NCI-H82 treated with DMSO at 0.1 percent for 48 hours (cell line): ENCODE measurements around the gene OPCML.
A peak's percentile ranks its signal among the peaks of the same experiment; 100 is the strongest.
"Not testable (repeated sequence)": the region's sequence is repeated elsewhere in the genome, so short reads cannot be mapped to it uniquely, and the experiment has no call there.

Experiments used
- DNase-seq: peaks from one replicate; lab custom pipeline; 2025; ENCODE audit not compliant: unreplicated experiment; lab: John Stamatoyannopoulos, UW

OPCML gene

DNA sequence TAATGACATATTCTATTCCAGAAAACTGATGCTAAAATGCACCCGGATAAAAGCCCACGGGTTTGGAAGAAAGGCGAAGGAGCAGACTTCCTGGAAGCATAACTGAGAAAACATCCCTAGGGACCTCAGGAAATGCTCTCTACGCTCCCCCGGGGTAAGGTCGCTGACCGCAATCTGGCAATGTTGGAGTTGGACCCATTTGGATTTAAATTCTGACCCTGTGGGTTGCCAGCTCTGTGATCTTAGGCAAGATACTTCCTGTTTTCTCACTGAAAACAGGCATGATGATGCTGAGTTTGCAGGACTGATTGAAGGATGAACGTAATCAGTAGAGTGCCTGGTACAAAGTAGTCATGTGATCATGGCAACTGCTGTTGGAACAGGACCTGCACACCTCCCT is 1107.9 kb downstream of the OPCML start:
- DNase-seq = no peak

DNA sequence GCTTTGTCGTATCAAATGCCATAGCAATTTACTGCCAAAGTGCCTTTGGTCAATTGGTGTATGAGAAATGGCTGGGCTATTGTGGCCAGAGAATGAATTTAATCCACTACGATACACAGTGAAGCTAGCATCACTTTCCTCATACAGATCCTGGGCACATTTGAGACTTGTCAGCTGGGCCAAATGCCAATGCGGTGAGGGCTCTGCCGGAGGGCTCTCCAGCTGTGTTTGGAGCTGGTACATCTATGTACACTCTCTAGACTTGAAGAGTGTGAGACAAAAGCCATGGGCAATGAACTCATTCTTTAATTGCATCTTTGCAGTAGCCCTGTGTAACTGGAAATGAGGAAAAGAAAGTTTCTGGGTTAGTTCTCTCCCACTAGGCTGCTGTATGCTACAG is 1109.0 kb downstream of the OPCML start:
- DNase-seq = no peak

DNA sequence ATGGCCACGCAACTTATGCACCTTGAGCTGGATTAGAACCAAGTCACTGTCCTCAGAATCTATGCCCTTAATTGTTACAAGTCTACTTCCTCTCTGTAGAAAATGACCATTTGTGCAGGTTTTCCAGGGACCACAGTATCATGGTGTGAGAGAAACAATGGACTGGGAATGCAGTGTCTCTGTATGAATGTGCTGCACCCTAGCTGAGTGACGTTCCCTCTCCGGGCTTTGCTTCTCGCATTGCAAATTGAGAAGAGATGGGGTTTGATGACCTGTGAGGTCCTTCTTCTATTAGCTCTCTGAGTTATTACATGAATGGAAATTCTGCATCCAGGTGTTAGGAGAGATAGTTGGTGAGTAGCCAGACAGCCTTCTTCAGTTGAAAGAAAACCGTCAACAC is 1109.6 kb downstream of the OPCML start:
- no peak for DNase-seq

DNA sequence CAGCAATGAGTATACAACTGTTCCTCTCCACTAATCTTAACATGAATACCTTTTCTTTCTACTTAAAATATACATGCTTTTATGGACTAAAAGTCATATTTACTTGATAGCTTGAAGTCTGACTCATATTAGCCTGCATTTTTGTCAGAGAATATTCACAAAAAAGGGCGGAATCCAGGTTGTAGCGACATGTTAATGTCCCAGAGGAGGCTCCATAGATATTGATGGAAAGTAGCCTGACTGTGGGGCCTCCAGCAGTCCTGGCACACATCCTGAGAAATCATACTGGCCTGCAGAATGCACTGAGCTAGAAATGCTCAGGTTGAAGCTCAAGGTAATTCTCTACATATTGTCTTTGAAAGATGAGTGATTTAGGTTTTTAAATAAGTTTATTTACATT is 1110.7 kb downstream of the OPCML start:
- DNase-seq = no peak

DNA sequence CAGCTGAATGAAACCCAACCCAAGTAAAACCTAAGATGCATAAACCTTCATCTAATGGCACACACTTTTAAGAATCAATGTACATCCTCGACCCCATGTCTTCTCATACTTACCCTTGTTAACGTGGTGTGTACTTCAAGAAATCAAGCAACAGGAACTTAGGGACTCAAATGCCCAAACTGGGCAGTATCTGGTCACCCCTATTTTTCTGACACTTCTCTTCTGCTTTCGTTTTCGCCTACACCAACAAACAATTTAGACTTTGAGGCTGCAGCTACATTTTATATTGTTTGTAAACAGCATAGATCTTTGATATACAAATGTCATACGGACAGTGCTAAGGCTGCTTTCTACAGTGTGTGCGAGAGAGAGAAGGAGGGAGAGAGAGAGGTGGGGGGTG is 1117.8 kb downstream of the OPCML start:
- no peak for DNase-seq

DNA sequence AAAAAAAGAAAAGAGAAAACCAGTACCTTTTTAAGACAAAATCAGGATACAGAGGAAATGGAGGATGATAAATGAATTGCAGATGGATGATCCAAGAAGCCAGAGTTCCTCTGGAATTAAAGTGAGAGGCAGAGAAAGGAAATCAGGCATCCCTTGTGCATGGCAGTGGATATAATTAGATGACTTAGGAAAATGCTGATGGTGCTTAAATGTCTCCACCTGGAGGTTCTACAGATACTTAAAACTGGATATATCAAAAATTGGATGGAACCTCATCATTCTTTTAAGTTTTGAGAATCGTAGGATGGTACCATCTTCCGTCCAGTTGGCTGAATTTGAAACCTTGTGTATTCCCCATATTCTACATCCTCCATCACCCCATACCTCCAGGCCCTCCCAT is 1121.9 kb downstream of the OPCML start:
- no peak for DNase-seq

DNA sequence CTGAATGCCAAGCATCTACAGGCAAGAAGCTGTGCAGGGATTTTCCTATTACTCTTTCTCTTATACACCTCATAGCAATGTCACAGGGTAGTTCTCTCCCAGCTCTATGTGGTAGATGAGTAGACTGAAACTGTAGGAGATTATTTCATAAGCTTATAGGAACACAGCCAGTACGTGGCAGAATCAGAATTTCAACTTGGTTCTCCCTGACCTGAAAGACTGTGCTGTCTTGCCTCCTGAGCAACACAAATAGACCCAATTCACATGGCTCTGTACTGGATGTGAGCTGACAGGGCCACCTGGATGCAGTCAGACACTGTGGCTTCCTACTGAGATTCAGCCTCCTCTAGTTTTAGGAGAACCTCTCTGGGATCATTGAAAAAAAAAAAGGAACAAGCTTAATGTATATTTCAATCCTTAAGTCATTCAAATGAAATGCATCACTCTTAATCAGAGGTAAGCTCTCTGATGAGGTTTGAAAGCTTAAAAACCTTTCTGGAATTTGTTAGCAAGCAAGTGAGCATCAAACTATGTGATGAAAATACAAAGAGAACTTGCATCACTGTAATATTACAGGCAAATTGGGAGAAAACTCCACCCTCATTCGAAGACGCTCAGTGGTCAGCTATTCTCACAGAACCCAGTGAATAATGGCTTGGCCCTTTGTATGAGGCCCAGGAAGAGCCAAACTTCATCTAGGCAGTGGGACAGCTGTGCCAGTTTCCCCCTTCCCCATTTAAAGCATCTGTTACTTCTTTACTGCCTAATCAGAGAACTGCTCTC is 1122.5 kb downstream of the OPCML start:
- no peak for DNase-seq

DNA sequence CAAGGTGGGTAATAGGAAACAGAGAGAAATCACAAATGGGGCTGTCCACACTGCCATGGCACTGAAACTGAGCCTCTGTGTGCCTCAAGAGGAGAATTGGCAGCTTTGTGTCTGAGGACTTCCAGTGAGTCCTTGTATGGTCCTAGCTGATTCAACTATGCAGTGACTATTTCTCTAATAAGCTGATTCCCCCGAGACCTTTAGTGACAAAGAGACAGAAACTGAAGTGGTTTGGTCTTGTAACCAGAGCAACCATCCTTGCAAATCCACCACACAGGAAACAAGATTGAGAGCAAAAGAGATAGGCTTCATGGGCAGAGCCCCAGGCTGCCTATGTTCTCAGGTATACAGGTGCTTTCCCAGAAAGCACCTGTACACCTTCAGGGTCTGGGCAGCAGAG is 1123.4 kb downstream of the OPCML start:
- no peak for DNase-seq

DNA sequence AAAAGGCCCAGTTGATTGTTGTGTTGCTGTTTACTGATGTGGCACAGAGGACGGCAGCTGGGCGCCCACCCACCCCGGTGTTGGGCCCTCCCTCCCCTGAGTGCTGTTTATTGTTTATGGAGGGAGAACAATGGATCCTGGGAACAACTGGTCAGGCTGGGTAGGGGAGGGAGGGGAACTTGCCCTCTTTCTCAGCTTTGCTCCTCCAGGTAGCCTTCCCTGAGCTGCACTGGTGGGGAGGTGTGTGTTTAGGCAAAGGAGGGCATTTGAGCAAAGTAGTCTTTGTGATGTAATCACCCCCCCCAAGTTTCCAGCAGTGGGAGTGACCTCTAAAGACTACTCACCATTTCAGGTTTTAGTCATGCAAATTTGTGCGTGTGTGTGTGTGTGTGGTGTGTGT is 1126.6 kb downstream of the OPCML start:
- no peak for DNase-seq

DNA sequence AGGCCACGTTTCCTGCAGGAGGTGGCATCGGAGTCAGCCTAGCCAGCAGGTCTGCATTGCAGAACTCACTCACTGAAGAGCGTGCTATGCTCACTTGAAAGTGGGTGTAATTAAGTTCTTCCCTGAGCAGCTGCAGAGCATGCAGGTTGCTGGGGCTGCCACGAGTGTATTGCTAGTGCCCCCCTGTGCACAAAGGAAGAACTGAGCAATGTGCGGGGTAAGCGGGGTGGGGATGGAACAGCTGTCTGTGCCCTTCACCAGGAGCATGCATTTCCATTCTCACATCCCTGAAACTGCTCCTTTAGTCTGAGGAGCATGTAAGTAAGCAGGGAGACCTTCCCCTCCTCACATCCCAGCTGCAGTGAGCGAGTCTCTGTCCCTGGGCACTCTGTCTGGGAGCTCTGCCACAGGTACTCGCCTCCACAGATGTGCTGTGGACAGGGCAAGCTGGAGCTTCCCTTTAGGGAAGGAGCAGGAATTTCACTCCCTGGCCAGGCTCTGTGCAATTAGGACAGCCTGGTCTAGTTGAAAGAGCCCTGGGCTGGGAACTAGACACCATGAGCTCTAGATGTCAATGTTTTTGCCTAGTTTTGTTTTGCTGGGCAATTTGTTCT is 1130.1 kb downstream of the OPCML start:
- DNase-seq = peak; percentile 8

DNA sequence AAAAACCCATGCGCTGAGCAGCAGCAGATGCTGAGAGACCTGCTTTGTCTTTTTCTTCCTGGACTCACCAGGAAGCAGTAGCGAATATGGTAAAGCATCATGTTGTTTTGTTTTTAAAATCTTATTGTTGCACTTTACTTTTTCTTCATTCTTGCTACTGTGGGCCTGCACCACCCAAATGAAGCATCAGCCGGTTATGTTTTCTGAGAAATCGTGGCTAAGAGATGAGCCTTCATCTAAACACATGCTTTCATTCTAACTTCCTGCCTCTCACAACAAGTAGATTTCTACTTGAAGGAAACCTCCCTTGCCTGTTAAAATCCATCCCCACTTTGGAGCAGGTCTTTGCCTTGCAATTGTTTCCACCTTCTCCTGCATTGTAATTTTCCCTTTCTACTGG is 1136.0 kb downstream of the OPCML start:
- no peak for DNase-seq

DNA sequence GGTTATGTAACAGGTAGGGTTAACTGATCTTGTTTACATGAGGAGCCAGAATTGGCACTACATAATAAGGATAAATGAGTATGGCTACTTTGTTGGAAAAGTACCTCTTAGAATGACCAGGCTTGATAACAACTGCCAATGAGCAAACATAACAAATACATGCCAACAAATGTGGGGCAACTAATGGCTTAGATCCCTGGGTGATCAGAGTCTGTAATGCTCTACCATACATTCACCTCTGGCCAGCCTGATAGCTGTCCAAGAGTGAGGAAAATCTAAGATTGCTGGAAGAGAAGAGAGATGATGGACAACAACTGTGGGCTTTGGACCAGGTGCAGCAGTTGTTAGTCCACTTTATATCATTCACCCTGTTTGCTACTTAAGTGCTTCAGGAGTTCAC is 1136.9 kb downstream of the OPCML start:
- DNase-seq = no peak

DNA sequence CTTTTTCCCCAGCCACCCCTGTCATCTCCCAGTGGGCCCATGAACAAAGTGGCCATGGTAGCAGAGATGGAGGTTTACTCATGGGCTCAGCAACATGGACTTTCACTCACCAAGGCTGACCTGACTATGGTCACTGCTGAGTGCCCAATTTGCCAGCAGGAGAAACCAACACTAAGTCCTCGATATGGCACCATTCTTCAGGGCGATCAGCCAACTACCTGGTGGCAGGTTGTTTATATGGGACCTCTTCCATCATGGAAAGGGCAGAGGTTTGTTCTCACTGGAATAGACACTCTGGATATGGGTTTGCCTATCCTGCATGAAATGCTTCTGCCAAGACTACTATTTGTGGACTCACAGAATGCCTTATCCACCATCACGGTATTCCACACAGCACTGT is 1152.8 kb downstream of the OPCML start:
- no peak for DNase-seq

DNA sequence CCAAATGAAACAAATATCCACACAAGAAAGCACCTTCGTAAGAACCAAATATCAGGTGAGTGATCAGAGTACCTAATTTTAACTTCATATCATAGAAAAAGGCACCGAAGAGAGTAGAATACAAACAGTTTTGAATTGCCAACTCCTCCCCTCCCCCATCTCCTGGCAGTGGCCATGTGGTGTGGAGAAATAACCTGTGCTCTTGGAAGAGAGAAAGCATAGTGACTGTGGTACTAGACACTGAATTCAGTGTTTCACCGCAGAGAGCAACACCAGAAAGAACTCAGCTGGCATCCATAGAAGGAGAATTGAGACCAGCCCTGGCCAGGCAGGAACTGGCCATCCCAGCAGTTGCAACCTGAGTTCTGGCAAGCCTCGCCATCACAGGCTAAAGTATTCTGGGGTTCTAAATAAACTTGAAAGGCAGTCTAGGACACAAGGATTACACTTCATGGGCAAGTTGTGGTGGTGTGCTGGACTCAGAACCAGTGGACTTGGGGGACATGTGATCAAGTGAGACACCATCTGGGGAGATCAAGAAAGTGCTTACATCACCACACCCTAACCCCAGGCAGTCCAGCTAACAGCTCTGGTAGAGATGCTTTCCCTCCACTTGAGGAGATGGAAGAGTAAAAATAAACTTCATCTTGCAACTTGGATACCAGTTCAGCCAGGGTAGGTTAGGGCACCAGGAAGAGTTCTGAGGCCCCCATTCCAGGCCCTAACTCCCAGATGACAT is 1158.7 kb downstream of the OPCML start:
- DNase-seq = no peak

DNA sequence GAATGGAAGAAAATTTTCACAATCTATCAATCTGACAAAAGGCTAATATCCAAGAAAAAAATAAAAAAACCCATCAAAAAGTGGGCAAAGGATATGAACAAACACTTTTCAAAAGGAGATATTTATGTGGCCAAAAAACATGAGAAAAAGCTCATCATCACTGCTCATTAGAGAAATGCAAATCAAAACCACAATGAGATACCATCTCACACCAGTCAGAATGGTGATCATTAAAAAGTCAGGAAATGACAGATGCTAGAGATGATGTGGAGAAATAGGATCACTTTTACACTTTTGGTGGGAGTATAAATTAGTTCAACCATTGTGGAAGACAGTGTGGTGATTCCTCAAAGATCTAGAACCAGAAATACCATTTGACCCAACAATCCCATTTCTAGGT is 1162.2 kb downstream of the OPCML start:
- DNase-seq = not testable (repeated sequence)

DNA sequence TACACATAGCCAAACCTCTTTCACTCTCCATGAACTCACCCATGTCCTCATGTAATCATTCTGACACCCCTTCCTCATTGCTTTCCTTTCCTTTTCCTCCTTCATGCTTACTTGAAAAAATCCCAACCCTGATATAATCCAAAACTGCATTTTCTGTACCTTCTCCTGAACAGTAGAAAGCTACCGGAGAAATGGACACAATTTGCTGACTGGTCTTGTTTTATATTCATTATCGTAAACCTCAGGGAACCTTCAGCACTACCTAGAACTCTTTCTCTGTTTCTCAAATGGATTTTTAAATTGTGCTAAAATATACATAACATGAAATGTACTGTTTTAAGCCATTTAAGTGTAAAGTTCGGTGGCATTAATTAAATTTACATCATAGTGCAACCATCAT is 1165.0 kb downstream of the OPCML start:
- DNase-seq = no peak

DNA sequence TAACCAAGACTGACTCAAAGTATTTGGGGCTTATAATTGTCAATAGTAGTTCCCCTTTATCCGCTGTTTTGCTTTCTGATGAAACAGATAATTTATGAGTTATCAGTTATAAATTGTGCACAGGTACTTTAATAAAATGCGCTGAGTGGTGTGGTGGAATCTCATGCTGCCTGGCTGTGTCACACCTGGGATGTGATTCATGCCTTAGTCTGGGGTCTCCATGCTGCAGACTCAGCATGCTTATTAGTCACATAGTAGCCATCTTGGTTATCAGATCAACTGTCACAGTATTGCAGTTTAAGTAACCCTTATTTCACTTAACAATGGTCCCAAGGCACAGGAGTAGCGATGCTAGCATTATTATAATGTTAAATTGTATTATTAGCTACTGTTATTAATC is 1166.7 kb downstream of the OPCML start:
- DNase-seq = no peak
